HCT116 (cell line): ENCODE data around the gene NSMCE1.

Experiments used
- EGR1 ChIP-seq: IDR thresholded peaks from 2 replicates; pipeline ENCODE4 v1.6.1; 2012; ENCODE audit warnings: low read depth
- POLR2A ChIP-seq: IDR thresholded peaks from 2 replicates; pipeline ENCODE4 v1.7.0; 2011; ENCODE audit warnings: borderline replicate concordance; ENCODE audit not compliant: insufficient read depth, insufficient read length; ENCODE audit errors: extremely low read depth
- SIN3A ChIP-seq: IDR thresholded peaks from 2 replicates; pipeline ENCODE4 v1.6.1; 2012; ENCODE audit warnings: low read depth
- ZFX ChIP-seq: fragments of 450-650 bp; IDR thresholded peaks from 2 replicates; pipeline ENCODE4 v1.6.1; 2017
- TF ChIP-seq, protein P1 (sequence below): IDR thresholded peaks from 2 replicates; pipeline ENCODE4 v1.6.1; 2012
- TF ChIP-seq, protein P2 (sequence below), 3 experiments: fragments of 200-600 bp in 1 of 3; sonication (generic) in 1 of 3; IDR thresholded peaks in 2 of 3; conservative IDR thresholded peaks in 1 of 3; 2 replicates each; pipeline ENCODE4 v1.5.1; 2012 to 2017; ENCODE audit warnings: low read depth in 2 of 3, low read length in 2 of 3, antibody characterized with exemption in 1 of 3, borderline replicate concordance in 1 of 3, control low read depth in 1 of 3, mild to moderate bottlenecking in 1 of 3, mixed read lengths in 1 of 3, mixed run types in 1 of 3, moderate library complexity in 1 of 3; ENCODE audit not compliant: insufficient read depth in 1 of 3
- TF ChIP-seq, protein P3 (sequence below): IDR thresholded peaks from 2 replicates; pipeline ENCODE4 v1.6.1; 2012

- TF ChIP-seq, protein P1, sequence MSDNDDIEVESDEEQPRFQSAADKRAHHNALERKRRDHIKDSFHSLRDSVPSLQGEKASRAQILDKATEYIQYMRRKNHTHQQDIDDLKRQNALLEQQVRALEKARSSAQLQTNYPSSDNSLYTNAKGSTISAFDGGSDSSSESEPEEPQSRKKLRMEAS, result no peak
- TF ChIP-seq, protein P2, sequence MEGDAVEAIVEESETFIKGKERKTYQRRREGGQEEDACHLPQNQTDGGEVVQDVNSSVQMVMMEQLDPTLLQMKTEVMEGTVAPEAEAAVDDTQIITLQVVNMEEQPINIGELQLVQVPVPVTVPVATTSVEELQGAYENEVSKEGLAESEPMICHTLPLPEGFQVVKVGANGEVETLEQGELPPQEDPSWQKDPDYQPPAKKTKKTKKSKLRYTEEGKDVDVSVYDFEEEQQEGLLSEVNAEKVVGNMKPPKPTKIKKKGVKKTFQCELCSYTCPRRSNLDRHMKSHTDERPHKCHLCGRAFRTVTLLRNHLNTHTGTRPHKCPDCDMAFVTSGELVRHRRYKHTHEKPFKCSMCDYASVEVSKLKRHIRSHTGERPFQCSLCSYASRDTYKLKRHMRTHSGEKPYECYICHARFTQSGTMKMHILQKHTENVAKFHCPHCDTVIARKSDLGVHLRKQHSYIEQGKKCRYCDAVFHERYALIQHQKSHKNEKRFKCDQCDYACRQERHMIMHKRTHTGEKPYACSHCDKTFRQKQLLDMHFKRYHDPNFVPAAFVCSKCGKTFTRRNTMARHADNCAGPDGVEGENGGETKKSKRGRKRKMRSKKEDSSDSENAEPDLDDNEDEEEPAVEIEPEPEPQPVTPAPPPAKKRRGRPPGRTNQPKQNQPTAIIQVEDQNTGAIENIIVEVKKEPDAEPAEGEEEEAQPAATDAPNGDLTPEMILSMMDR (IDR thresholded peaks at IDR 0.05 in 2 of 3, conservative IDR thresholded peaks at IDR 0.05 in 1 of 3; ENCODE audit: borderline replicate concordance in 1 of 3, insufficient read depth in 1 of 3, low read depth in 2 of 3, low read length in 2 of 3), result no peak
- TF ChIP-seq ZFX (no peak), EGR1 (no peak), SIN3A (no peak), POLR2A (no peak)
- TF ChIP-seq, protein P3, sequence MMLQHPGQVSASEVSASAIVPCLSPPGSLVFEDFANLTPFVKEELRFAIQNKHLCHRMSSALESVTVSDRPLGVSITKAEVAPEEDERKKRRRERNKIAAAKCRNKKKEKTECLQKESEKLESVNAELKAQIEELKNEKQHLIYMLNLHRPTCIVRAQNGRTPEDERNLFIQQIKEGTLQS, result no peak
Observed at GRCh38 chr16:27303256-27304100, 34.9 kb upstream of the NSMCE1 start.
